H9 (cell line): ENCODE measurements around the gene CORO7. TPM values are rescaled to one million over a fixed set of nuclear protein-coding genes. Genes with fewer than 3 reads are reported as not detected.
A peak's percentile ranks its signal among the peaks of the same experiment; 100 is the strongest.

ENCODE experiments used
- DNase-seq: peaks from one replicate; pipeline ENCODE4 v3.0.0-alpha.2; 2017
- H2AFZ ChIP-seq: one replicate; pipeline ENCODE4 v1.6.1; 2013; ENCODE audit warnings: mild to moderate bottlenecking, low read length, control low read depth, moderate library complexity
- H2AK5ac ChIP-seq: 2 replicates; pipeline ENCODE4 v1.6.1; 2013; ENCODE audit warnings: low read length, control low read depth, mixed read lengths; ENCODE audit not compliant: insufficient read length
- H2BK120ac ChIP-seq: one replicate; pipeline ENCODE4 v1.6.1; 2013; ENCODE audit warnings: low read depth, mild to moderate bottlenecking, low read length, control low read depth, inconsistent platforms; ENCODE audit not compliant: poor library complexity, severe bottlenecking
- H2BK12ac ChIP-seq: 2 replicates; pipeline ENCODE4 v1.6.1; 2013; ENCODE audit warnings: low read length, control low read depth, mixed read lengths, low read depth; ENCODE audit not compliant: insufficient read length
- H2BK15ac ChIP-seq: 2 replicates; pipeline ENCODE4 v1.6.1; 2013; ENCODE audit warnings: low read depth, low read length, control low read depth
- H2BK20ac ChIP-seq: one replicate; pipeline ENCODE4 v1.6.1; 2013; ENCODE audit warnings: low read depth, mild to moderate bottlenecking, low read length, control low read depth, inconsistent platforms; ENCODE audit not compliant: poor library complexity, severe bottlenecking
- H2BK5ac ChIP-seq: 2 replicates; pipeline ENCODE4 v1.6.1; 2013; ENCODE audit warnings: low read length, control low read depth, mixed read lengths; ENCODE audit not compliant: insufficient read length
- H3K14ac ChIP-seq: 2 replicates; pipeline ENCODE4 v1.6.1; 2013; ENCODE audit warnings: low read length, control low read depth; ENCODE audit not compliant: insufficient read depth
- H3K18ac ChIP-seq: 2 replicates; pipeline ENCODE4 v1.6.1; 2013; ENCODE audit warnings: low read depth, mild to moderate bottlenecking, mixed read lengths, low read length, control low read depth; ENCODE audit not compliant: insufficient read length
- H3K23ac ChIP-seq: 2 replicates; pipeline ENCODE4 v1.6.1; 2013; ENCODE audit warnings: low read length, control low read depth, mixed read lengths, low read depth; ENCODE audit not compliant: insufficient read length
- H3K23me2 ChIP-seq: 2 replicates; pipeline ENCODE4 v1.6.1; 2013; ENCODE audit warnings: low read depth, mild to moderate bottlenecking, mixed read lengths, low read length, control low read depth; ENCODE audit not compliant: insufficient read length, poor library complexity, severe bottlenecking
- H3K27ac ChIP-seq: 2 replicates; pipeline ENCODE4 v1.5.1; 2013; ENCODE audit warnings: low read length, control low read depth, mixed read lengths, low read depth; ENCODE audit not compliant: insufficient read length
- H3K27me3 ChIP-seq: 2 replicates; pipeline ENCODE4 v1.6.1; 2013; ENCODE audit warnings: low read length, control low read depth, inconsistent platforms; ENCODE audit not compliant: insufficient read depth
- H3K4ac ChIP-seq: 2 replicates; pipeline ENCODE4 v1.6.1; 2013; ENCODE audit warnings: low read depth, mild to moderate bottlenecking, control low read depth, inconsistent platforms, low read length, moderate library complexity
- H3K4me1 ChIP-seq: 2 replicates; pipeline ENCODE4 v1.6.1; 2013; ENCODE audit warnings: low read length, control low read depth, inconsistent platforms; ENCODE audit not compliant: insufficient read depth
- H3K4me2 ChIP-seq: 2 replicates; pipeline ENCODE4 v1.6.1; 2013; ENCODE audit warnings: low read length, control low read depth, mixed read lengths; ENCODE audit not compliant: insufficient read length, insufficient read depth
- H3K56ac ChIP-seq: 2 replicates; pipeline ENCODE4 v1.6.1; 2013; ENCODE audit warnings: low read depth, mild to moderate bottlenecking, mixed read lengths, low read length, control low read depth; ENCODE audit not compliant: insufficient read length
- H3K79me1 ChIP-seq: 2 replicates; pipeline ENCODE4 v1.6.1; 2013; ENCODE audit warnings: low read depth, mild to moderate bottlenecking, moderate library complexity, low read length, control low read depth, inconsistent platforms; ENCODE audit not compliant: insufficient read depth, poor library complexity, severe bottlenecking
- H3K79me2 ChIP-seq: 2 replicates; pipeline ENCODE4 v1.6.1; 2013; ENCODE audit warnings: low read length, control low read depth, inconsistent platforms; ENCODE audit not compliant: insufficient read depth
- H3K9ac ChIP-seq: 2 replicates; pipeline ENCODE4 v1.6.1; 2013; ENCODE audit warnings: low read length, control low read depth, mixed read lengths; ENCODE audit not compliant: insufficient read length; ENCODE audit errors: extremely low read depth
- H3K9me3 ChIP-seq: one replicate; pipeline ENCODE4 v1.6.1; 2013; ENCODE audit warnings: low read depth, low read length, inconsistent platforms; ENCODE audit not compliant: control insufficient read depth
- H3T11ph ChIP-seq: one replicate; pipeline ENCODE4 v1.6.1; 2013; ENCODE audit warnings: mild to moderate bottlenecking, low read length, control low read depth, inconsistent platforms
- H4K20me1 ChIP-seq: one replicate; pipeline ENCODE4 v1.6.1; 2013; ENCODE audit not compliant: control insufficient read depth, insufficient read length, insufficient read depth
- H4K5ac ChIP-seq: 2 replicates; pipeline ENCODE4 v1.6.1; 2013; ENCODE audit warnings: low read depth, mild to moderate bottlenecking, mixed read lengths, low read length, control low read depth; ENCODE audit not compliant: insufficient read length
- H4K8ac ChIP-seq: replicated peaks from 2 replicates; pipeline ENCODE4 v1.6.1; 2013; ENCODE audit warnings: low read length, control low read depth, mixed read lengths, low read depth; ENCODE audit not compliant: insufficient read length
- H4K91ac ChIP-seq: 2 replicates; pipeline ENCODE4 v1.6.1; 2013; ENCODE audit warnings: low read depth, mild to moderate bottlenecking, moderate library complexity, mixed read lengths, low read length, control low read depth; ENCODE audit not compliant: insufficient read length
- H3K27ac Mint-ChIP-seq, 3 experiments: 2 replicates in 2 of 3; 3 replicates in 1 of 3; pipeline ENCODE4 v1.8.0; 2020 to 2021; ENCODE audit warnings: mixed read lengths in 3 of 3, mild to moderate bottlenecking in 1 of 3, moderate library complexity in 1 of 3
- H3K27me3 Mint-ChIP-seq: 2 replicates; pipeline ENCODE4 v1.8.0; 2021; ENCODE audit warnings: low read depth, mild to moderate bottlenecking, moderate library complexity, mixed read lengths
- H3K36me3 Mint-ChIP-seq, 3 experiments: 2 replicates in 2 of 3; 3 replicates in 1 of 3; pipeline ENCODE4 v1.8.0; 2020 to 2021; ENCODE audit warnings: low read depth in 3 of 3, mixed read lengths in 3 of 3; ENCODE audit not compliant: insufficient read depth in 1 of 3
- H3K4me1 Mint-ChIP-seq, 2 experiments: 2 replicates each; pipeline ENCODE4 v1.8.0; 2020; ENCODE audit warnings: mixed read lengths in 2 of 2
- H3K4me3 Mint-ChIP-seq, 2 experiments: 2 replicates in 1 of 2; 3 replicates in 1 of 2; pipeline ENCODE4 v1.8.0; 2020 to 2021; ENCODE audit warnings: mild to moderate bottlenecking in 2 of 2, mixed read lengths in 2 of 2, moderate library complexity in 1 of 2
- H3K9me3 Mint-ChIP-seq, 2 experiments: 2 replicates in 1 of 2; 3 replicates in 1 of 2; pipeline ENCODE4 v1.8.0; 2020; ENCODE audit warnings: mild to moderate bottlenecking in 2 of 2, mixed read lengths in 2 of 2, moderate library complexity in 1 of 2
- WGBS: extraction: QIAGEN DNeasy Blood & Tissue Kit; methylation state at CpG from one replicate; pipeline ENCODE4 v1.1.7; 2013; ENCODE audit warnings: missing lambda C conversion rate, low lambda C conversion rate, mixed read lengths; ENCODE audit not compliant: insufficient read length; ENCODE audit errors: extremely low coverage; 5-methylcytosine and 5-hydroxymethylcytosine counted together
- total RNA-seq: library from RNA; stranded (reverse); gene quantifications from 2 replicates; pipeline ENCODE4 v1.2.1, GENCODE V29; 2021
- TF ChIP-seq, protein P1 (sequence below): fragments of 200-600 bp; sonication (generic); conservative IDR thresholded peaks from 3 replicates; pipeline ENCODE4 v1.8.0; 2021; ENCODE audit warnings: antibody characterized with exemption, mild to moderate bottlenecking

Gene CORO7
- total RNA-seq, 1 experiment from 2014 or later: 38.4 TPM

DNA sequence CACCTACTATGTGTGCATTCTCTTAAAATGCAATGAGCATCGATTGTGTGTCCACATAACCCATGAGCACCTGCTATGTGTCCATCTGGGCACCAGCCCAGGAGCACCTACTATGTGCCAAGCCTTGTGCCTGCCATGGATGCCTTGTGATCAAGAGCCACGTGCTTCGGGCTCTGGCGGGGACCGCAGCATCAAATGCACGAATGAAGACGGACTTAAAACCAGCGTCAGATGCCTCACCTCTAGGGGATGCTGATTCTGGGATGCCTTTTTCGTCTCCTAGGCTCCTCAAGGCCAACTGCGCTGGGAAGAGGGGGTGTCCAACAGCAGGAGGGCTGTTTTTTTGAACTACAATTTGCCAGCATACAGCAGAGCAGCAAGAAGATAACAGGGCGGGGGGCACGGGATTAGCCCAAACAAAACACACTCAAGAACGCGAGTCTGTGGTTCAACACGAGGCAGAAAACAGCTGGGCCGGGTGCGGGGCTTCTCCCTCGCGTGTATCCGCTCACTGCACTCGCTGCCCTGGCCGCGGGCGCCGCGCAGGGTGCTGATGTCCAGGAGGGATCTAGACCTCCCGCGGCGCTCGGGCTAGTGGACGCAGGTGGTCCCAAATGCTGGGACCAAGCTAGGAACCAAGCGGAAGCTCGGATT, 101.7 kb downstream of the CORO7 start:
- no peak overlapping the region for H2AFZ ChIP-seq
- H3K27ac Mint-ChIP-seq: peak overlapping the region; percentile 67 to 94 (median 77); a peak in 6 of 7 replicates

More for the DNA sequence above, 101.7 kb downstream of the CORO7 start:
- 0 out of 7 replicates have a peak, but pooled peaks cover 0 to 2% (median 0%) of the 10 kb centered on the region in 3 experiments for H3K36me3 Mint-ChIP-seq
- Histone ChIP-seq H2BK20ac (no peak overlapping the region), H3K4ac (no peak overlapping the region; the same call in 1 of the 2 replicates), H4K91ac (no peak overlapping the region), H3K9ac (no peak overlapping the region), H3K56ac (no peak overlapping the region), H3T11ph (no peak overlapping the region), H4K20me1 (no peaks in the 10 kb centered on the region), H3K14ac (peak overlapping the region; percentile 51; the same call in 1 of the 2 replicates), H4K8ac (no peak overlapping the region), H3K9me3 (no peaks in the 10 kb centered on the region), H2BK120ac (no peak overlapping the region), H3K4me1 (0 out of 2 replicates have a peak, but pooled peaks cover 3% of the 10 kb centered on the region), H2BK15ac (no peak overlapping the region), H3K27me3 (no peaks in the 10 kb centered on the region; the same call in 1 of the 2 replicates), H3K79me1 (no peaks in the 10 kb centered on the region), H3K23me2 (peaks cover 12% of the 10 kb centered on the region), H3K4me2 (peak overlapping the region; percentile 48), H4K5ac (no peak overlapping the region), H2BK12ac (no peak overlapping the region), H3K18ac (peak overlapping the region; percentile 21), H3K79me2 (peaks cover 4% of the 10 kb centered on the region; the same call in 1 of the 2 replicates), H2AK5ac (no peak overlapping the region), H2BK5ac (no peak overlapping the region), H3K27ac (no peak overlapping the region), H3K23ac (no peak overlapping the region)
- TF ChIP-seq, protein P1, sequence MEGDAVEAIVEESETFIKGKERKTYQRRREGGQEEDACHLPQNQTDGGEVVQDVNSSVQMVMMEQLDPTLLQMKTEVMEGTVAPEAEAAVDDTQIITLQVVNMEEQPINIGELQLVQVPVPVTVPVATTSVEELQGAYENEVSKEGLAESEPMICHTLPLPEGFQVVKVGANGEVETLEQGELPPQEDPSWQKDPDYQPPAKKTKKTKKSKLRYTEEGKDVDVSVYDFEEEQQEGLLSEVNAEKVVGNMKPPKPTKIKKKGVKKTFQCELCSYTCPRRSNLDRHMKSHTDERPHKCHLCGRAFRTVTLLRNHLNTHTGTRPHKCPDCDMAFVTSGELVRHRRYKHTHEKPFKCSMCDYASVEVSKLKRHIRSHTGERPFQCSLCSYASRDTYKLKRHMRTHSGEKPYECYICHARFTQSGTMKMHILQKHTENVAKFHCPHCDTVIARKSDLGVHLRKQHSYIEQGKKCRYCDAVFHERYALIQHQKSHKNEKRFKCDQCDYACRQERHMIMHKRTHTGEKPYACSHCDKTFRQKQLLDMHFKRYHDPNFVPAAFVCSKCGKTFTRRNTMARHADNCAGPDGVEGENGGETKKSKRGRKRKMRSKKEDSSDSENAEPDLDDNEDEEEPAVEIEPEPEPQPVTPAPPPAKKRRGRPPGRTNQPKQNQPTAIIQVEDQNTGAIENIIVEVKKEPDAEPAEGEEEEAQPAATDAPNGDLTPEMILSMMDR: no peak
- H3K4me1 Mint-ChIP-seq: peaks cover 14 to 39% of the 10 kb centered on the region in 2 experiments
- peaks cover 0 to 3% of the 10 kb centered on the region in 2 experiments; a peak in 2 of 5 replicates for H3K9me3 Mint-ChIP-seq
- DNase-seq: peak; percentile 66
- WGBS: no CpG with 5 or more reads among the region's 33 CpGs
- peaks cover 30% of the 10 kb centered on the region for H3K27me3 Mint-ChIP-seq
- peak overlapping the region; percentile 73 to 96 for H3K4me3 Mint-ChIP-seq
